GM06990 (cell line): ENCODE results near the gene SIRT4.

Experiments used
- DNase-seq: peaks from one replicate; pipeline ENCODE4 v3.0.0-alpha.2; 2011; ENCODE audit not compliant: insufficient read length; ENCODE audit errors: extremely low read depth
- H3K27me3 ChIP-seq: replicated peaks from 2 replicates; pipeline ENCODE4 v1.6.0; 2011; ENCODE audit warnings: low read length; ENCODE audit not compliant: control insufficient read depth, insufficient read depth
- H3K36me3 ChIP-seq: 2 replicates; pipeline ENCODE4 v1.5.1; 2011; ENCODE audit warnings: low read length; ENCODE audit not compliant: control insufficient read depth, insufficient read depth
- H3K4me3 ChIP-seq: replicated peaks from 2 replicates; pipeline ENCODE4 v1.5.1; 2011; ENCODE audit warnings: low read depth, mild to moderate bottlenecking, control low read depth, low read length
- CTCF ChIP-seq: IDR thresholded peaks from 2 replicates; pipeline ENCODE4 v1.5.1; 2011; ENCODE audit warnings: low read length, control low read depth, mild to moderate bottlenecking, inconsistent platforms; ENCODE audit not compliant: insufficient read depth, poor library complexity, severe bottlenecking

Gene SIRT4

GRCh38 chr12:120337730-120338129 is 35.6 kb downstream of the SIRT4 start:
- Histone ChIP-seq H3K36me3 (no peaks in the 10 kb centered on the region), H3K4me3 (no peak overlapping the region), H3K27me3 (no peaks in the 10 kb centered on the region)
- DNase-seq, result no peak
- no peak for TF ChIP-seq CTCF

GRCh38 chr12:120339256-120339655 is 37.1 kb downstream of the SIRT4 start:
- TF ChIP-seq CTCF, result no peak
- DNase-seq, result no peak
- Histone ChIP-seq H3K27me3 (no peaks in the 10 kb centered on the region), H3K4me3 (no peak overlapping the region), H3K36me3 (no peaks in the 10 kb centered on the region)

GRCh38 chr12:120342175-120343038 is 40.3 kb downstream of the SIRT4 start:
- Histone ChIP-seq H3K36me3 (no peaks in the 10 kb centered on the region), H3K4me3 (no peak overlapping the region), H3K27me3 (no peaks in the 10 kb centered on the region; the same call in 1 of the 2 replicates)
- DNase-seq, result no peak
- no peak for TF ChIP-seq CTCF

GRCh38 chr12:120343039-120343537 is 41.0 kb downstream of the SIRT4 start:
- no peak for TF ChIP-seq CTCF
- DNase-seq, result no peak
- no peaks in the 10 kb centered on the region for H3K36me3 ChIP-seq
- H3K4me3 ChIP-seq, result no peak overlapping the region
- H3K27me3 ChIP-seq, result no peaks in the 10 kb centered on the region; the same call in 1 of the 2 replicates

GRCh38 chr12:120343692-120344091 is 41.6 kb downstream of the SIRT4 start:
- TF ChIP-seq CTCF, result no peak
- Histone ChIP-seq H3K36me3 (no peaks in the 10 kb centered on the region), H3K27me3 (no peaks in the 10 kb centered on the region; the same call in 1 of the 2 replicates)

More at GRCh38 chr12:120343692-120344091, 41.6 kb downstream of the SIRT4 start:
- no peak for DNase-seq
- no peak overlapping the region for H3K4me3 ChIP-seq
